Cardiac muscle cell (in vitro differentiated cells and primary cell): ENCODE data around the gene SV2C. TPM values are rescaled to one million over a fixed set of nuclear protein-coding genes. Genes with fewer than 3 reads are reported as not detected.
A peak's percentile ranks its signal among the peaks of the same experiment; 100 is the strongest.

Experiments
- DNase-seq, 2 donors: peaks; one replicate each; pipeline versions ENCODE4 v3.0.0 to v3.0.0-alpha.2; 2010 to 2017; ENCODE audit warnings: low read depth in 1 of 2, low spot score in 1 of 2
- H3K27ac ChIP-seq: fragments of 200-600 bp; sonication (generic); 2 replicates; pipeline ENCODE4 v1.5.1; 2016
- H3K27me3 ChIP-seq: fragments of 200-600 bp; sonication (generic); 2 replicates; pipeline ENCODE4 v1.6.0; 2016; ENCODE audit warnings: control low read depth
- H3K36me3 ChIP-seq: fragments of 200-600 bp; sonication (generic); 2 replicates; pipeline ENCODE4 v1.5.1; 2016; ENCODE audit warnings: control low read depth
- H3K4me1 ChIP-seq: fragments of 200-600 bp; sonication (generic); 2 replicates; pipeline ENCODE4 v1.8.1; 2017; ENCODE audit warnings: low read depth, mild to moderate bottlenecking, mixed run types
- H3K4me3 ChIP-seq: fragments of 200-600 bp; sonication (generic); 2 replicates; pipeline ENCODE4 v1.5.1; 2016; ENCODE audit warnings: mild to moderate bottlenecking
- H3K9me3 ChIP-seq: fragments of 200-600 bp; sonication (generic); 2 replicates; pipeline ENCODE4 v1.5.1; 2017; ENCODE audit warnings: low read depth, mild to moderate bottlenecking, control low read depth
- polyA plus RNA-seq: library from polyadenylated mRNA; unstranded; fragments of >200 nt; fragmentation: Nextera tagmentation; extraction: Ambion mirVana; gene quantifications from 2 replicates; pipeline ENCODE4 v1.2.1, GENCODE V29; 2016
- total RNA-seq: library from RNA; depleted of rRNA; stranded (reverse); fragments of >200 nt; gene quantifications from 2 replicates; pipeline ENCODE4 v1.2.3, GENCODE V29; 2016
- TF ChIP-seq, protein P1 (sequence below): IDR thresholded peaks from 2 replicates; pipeline ENCODE4 v1.5.1; 2012; ENCODE audit warnings: low read depth, mild to moderate bottlenecking, low read length

The SV2C gene
- total and polyA plus RNA-seq, 2 experiments from 2014 or later = 0.13 to 0.24 TPM

DNA sequence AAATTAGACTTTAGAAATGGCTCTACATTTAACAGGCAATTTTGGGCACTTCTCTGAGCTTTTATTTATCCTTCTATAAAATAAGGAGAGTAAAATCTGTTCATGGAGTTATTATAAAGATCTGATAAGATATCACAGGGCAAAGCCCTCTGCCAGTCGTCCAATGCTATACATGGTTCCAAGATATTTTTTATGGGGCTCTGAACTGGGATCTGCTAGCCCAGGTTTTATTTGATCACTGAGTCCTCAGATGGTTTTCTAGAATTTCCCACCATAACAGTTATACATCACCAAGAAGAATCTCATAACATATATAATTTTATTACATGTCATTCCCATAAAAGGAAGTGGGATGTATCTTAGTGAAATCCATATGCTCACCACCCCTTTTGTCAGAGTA is 296.7 kb downstream of the SV2C start:
- H3K9me3 ChIP-seq = no peaks in the 10 kb centered on the region
- no peak overlapping the region for H3K27ac ChIP-seq
- H3K36me3 ChIP-seq = no peaks in the 10 kb centered on the region
- TF ChIP-seq, protein P1, sequence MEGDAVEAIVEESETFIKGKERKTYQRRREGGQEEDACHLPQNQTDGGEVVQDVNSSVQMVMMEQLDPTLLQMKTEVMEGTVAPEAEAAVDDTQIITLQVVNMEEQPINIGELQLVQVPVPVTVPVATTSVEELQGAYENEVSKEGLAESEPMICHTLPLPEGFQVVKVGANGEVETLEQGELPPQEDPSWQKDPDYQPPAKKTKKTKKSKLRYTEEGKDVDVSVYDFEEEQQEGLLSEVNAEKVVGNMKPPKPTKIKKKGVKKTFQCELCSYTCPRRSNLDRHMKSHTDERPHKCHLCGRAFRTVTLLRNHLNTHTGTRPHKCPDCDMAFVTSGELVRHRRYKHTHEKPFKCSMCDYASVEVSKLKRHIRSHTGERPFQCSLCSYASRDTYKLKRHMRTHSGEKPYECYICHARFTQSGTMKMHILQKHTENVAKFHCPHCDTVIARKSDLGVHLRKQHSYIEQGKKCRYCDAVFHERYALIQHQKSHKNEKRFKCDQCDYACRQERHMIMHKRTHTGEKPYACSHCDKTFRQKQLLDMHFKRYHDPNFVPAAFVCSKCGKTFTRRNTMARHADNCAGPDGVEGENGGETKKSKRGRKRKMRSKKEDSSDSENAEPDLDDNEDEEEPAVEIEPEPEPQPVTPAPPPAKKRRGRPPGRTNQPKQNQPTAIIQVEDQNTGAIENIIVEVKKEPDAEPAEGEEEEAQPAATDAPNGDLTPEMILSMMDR = no peak
- no peak for DNase-seq
- H3K4me1 ChIP-seq = peaks cover 23% of the 10 kb centered on the region
- no peak overlapping the region for H3K4me3 ChIP-seq
- H3K27me3 ChIP-seq = no peaks in the 10 kb centered on the region

DNA sequence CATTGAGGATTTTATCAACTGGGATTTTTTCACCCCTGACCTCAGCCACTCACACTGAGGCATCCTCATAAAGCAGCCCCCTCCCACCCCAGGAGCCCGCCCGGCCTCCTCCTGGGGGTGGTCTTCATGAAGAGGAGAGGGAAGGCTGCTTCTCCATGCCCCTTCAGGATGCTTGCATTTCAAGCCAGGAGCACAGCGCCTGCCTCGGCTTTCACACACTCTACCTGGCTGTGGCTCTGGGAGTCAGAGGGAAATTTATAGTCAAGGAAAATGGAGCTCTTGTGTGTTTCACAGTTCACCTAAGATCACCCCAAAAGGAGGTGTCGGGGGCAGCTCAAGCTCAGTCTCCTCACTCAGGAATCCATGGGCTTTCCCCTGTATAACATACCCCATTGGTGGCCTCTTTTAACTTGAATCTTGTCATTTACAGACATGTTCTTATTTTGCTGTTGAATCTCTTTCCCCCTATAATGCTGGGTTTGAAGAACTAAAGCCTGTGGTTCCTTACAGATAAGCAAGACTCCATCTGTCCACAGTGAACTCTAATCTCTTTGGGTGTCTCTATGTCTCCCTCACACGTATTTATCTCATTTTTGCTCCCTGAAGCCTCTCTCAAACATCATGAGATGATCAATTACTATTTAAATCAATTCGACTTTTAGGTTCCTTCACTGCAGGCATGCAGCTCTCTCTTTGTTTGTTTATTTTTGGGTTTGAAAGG is 297.3 kb downstream of the SV2C start:
- Histone ChIP-seq H3K27me3 (no peaks in the 10 kb centered on the region), H3K4me3 (no peak overlapping the region)
- no peak for DNase-seq

DNA sequence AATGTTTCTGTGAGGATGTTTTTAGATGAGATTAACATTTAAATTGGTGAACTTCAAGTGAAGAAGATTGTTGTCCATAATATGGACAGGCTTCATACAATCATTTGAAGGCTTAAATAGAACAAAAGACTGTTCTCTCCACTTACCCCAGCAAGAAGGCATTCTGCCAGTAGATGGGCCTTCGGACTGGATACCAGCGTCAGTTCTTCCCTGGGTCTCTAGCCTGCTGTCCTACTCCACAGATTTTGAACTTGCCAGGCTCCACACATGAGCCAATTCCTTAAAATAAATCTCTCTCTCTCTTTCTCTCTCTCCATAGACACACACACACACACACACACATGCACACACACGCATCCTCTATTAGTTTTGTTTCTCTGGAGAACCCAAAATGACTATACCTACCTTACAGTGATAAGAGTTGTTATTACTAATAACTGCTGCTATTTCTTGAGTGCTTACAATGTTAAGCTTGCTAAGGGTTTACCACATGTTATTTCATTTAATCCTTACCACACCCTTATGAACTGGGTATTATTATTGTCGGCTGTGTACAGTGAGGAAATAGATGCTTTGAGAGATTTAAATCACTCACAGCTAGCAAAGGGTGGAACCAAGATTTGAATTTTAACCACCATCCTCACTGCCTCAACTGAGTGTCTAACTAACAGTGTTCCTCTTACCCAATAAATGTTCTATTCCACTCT is 300.1 kb downstream of the SV2C start:
- Histone ChIP-seq H3K27me3 (no peaks in the 10 kb centered on the region), H3K36me3 (no peaks in the 10 kb centered on the region), H3K4me3 (no peak overlapping the region), H3K9me3 (no peaks in the 10 kb centered on the region), H3K27ac (no peak overlapping the region), H3K4me1 (peaks cover 31% of the 10 kb centered on the region)
- no peak for DNase-seq
- TF ChIP-seq, protein P1 = no peak

More for the DNA sequence above, 297.3 kb downstream of the SV2C start:
- Histone ChIP-seq H3K36me3 (no peaks in the 10 kb centered on the region), H3K9me3 (no peaks in the 10 kb centered on the region), H3K4me1 (peaks cover 24% of the 10 kb centered on the region), H3K27ac (no peak overlapping the region)
- TF ChIP-seq, protein P1 = no peak

DNA sequence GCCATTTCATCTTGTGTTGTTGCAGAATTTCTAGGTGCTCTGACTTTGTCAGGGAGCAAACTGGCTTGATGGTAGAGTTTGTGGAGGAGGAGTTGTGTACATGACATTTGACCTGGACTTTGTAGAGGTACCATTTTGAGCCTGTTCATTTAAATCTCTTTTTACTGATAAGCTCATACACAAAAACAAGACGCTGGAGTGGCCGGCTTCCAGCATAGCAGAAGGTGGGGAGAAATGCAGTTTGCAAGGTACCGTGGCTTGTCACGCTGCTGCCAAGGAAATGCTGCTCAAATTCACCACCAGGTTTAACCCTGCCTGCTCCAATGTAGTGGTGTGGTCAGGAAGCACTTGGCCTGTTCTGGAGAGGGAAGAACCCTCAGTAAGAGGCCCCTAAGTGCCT is 301.0 kb downstream of the SV2C start:
- no peaks in the 10 kb centered on the region for H3K36me3 ChIP-seq
- no peak overlapping the region for H3K4me3 ChIP-seq
- TF ChIP-seq, protein P1 = no peak
- peaks cover 31% of the 10 kb centered on the region for H3K4me1 ChIP-seq
- no peak overlapping the region for H3K27ac ChIP-seq
- peak in 1 of 2 donors; percentile 25 for DNase-seq
- no peaks in the 10 kb centered on the region for H3K9me3 ChIP-seq
- H3K27me3 ChIP-seq = no peaks in the 10 kb centered on the region

DNA sequence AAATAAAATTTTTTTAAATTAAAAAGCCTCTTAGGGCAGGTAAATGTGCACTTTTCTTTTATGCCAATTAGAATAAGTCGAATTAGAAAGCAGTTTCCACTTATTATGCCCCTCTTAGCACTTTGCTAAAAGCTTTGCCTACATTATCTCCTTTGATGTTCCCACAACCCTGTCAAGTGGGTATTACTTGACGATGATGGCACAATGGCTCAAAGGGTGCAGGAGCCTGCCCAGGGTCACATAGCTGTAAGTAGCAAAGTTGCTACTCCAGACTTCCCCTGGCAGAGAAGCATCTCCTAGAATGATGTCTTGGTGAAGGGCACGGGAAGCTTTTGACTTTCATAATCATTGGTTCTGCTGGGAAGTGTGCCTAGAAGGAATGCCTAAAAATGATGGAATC is 301.5 kb downstream of the SV2C start:
- Histone ChIP-seq H3K4me1 (peaks cover 31% of the 10 kb centered on the region), H3K4me3 (no peak overlapping the region), H3K36me3 (no peaks in the 10 kb centered on the region), H3K27me3 (no peaks in the 10 kb centered on the region), H3K27ac (no peak overlapping the region), H3K9me3 (no peaks in the 10 kb centered on the region)
- no peak for DNase-seq
- TF ChIP-seq, protein P1 = no peak
